Keratinocyte (primary cell): ENCODE results near the gene INPP5K.

Experiments
- CTCF ChIP-seq, 3 experiments: IDR thresholded peaks in 1 of 3; conservative IDR thresholded peaks in 1 of 3; optimal IDR thresholded peaks in 1 of 3; 2 replicates in 2 of 3; 3 replicates in 1 of 3; pipeline versions ENCODE3 to v1.5.1; 2011; ENCODE audit warnings: low read length in 3 of 3, mild to moderate bottlenecking in 3 of 3, moderate library complexity in 2 of 3, control low read depth in 1 of 3, inconsistent platforms in 1 of 3; ENCODE audit not compliant: insufficient read depth in 2 of 3; ENCODE audit errors: extremely low read depth in 1 of 3
- EZH2 ChIP-seq: IDR thresholded peaks from one replicate; pipeline ENCODE4 v1.6.1; 2012; ENCODE audit warnings: inconsistent platforms, mild to moderate bottlenecking, low read length, moderate library complexity

- TF ChIP-seq CTCF (optimal IDR thresholded peaks at IDR 0.05 in 1 of 3, IDR thresholded peaks at IDR 0.05 in 1 of 3, conservative IDR thresholded peaks at IDR 0.05 in 1 of 3; ENCODE audit: extremely low read depth in 1 of 3, insufficient read depth in 2 of 3, low read length in 3 of 3) (no peak), EZH2 (no peak)
Measured at GRCh38 chr17:1460233-1460632, 56.2 kb downstream of the INPP5K start.
